Nephron (organoid): Measurements from ENCODE around the gene HOXA3.

Experiments
- H3K27ac Mint-ChIP-seq, 3 experiments: 2 replicates each; pipeline ENCODE4 v1.8.0; 2020; ENCODE audit warnings: mixed read lengths in 3 of 3, mild to moderate bottlenecking in 2 of 3, moderate library complexity in 1 of 3
- H3K27me3 Mint-ChIP-seq: 2 replicates; pipeline ENCODE4 v1.8.0; 2021; ENCODE audit warnings: low read depth, mild to moderate bottlenecking, moderate library complexity, mixed read lengths
- H3K36me3 Mint-ChIP-seq: 2 replicates; pipeline ENCODE4 v1.8.0; 2020; ENCODE audit warnings: low read depth, mixed read lengths
- H3K4me1 Mint-ChIP-seq: 2 replicates; pipeline ENCODE4 v1.8.0; 2020; ENCODE audit warnings: mixed read lengths
- H3K4me3 Mint-ChIP-seq, 3 experiments: 2 replicates each; pipeline ENCODE4 v1.8.0; 2020; ENCODE audit warnings: mild to moderate bottlenecking in 3 of 3, mixed read lengths in 3 of 3, moderate library complexity in 2 of 3
- H3K9me3 Mint-ChIP-seq: 2 replicates; pipeline ENCODE4 v1.8.0; 2020; ENCODE audit warnings: mixed read lengths
- CTCF ChIP-seq, 3 experiments: fragments of 200-600 bp; sonication (generic); IDR thresholded peaks; one replicate each; pipeline ENCODE4 v1.5.0; 2021; ENCODE audit warnings: antibody characterized with exemption in 3 of 3; ENCODE audit not compliant: unreplicated experiment in 3 of 3

The HOXA3 gene

GRCh38 chr7:27154369-27154768, 2.0 kb upstream of the HOXA3 start:
- Mint-ChIP-seq H3K36me3 (peaks cover 34% of the 10 kb centered on the region), H3K9me3 (no peaks in the 10 kb centered on the region), H3K27ac (peak overlapping the region; percentile 97 to 100 (median 99)), H3K4me3 (peak overlapping the region; percentile 95 to 98 (median 96)), H3K27me3 (peaks cover 4% of the 10 kb centered on the region), H3K4me1 (peaks cover 49% of the 10 kb centered on the region)
- no peak for TF ChIP-seq CTCF (IDR thresholded peaks at IDR 0.05; ENCODE audit: unreplicated experiment in 3 of 3)

- H3K4me1 Mint-ChIP-seq, result peaks cover 41% of the 10 kb centered on the region
Observed at GRCh38 chr7:27153526-27153925, 1.1 kb upstream of the HOXA3 start.

GRCh38 chr7:27152816-27153442, 546 bp upstream of the HOXA3 start:
- H3K36me3 Mint-ChIP-seq, result peaks cover 45% of the 10 kb centered on the region
- TF ChIP-seq CTCF (IDR thresholded peaks at IDR 0.05; ENCODE audit: unreplicated experiment in 3 of 3), result no peak
- peak overlapping the region; percentile 97 to 100 (median 99) for H3K27ac Mint-ChIP-seq
- peaks cover 41% of the 10 kb centered on the region for H3K4me1 Mint-ChIP-seq
- peak overlapping the region; percentile 95 to 98 (median 96) for H3K4me3 Mint-ChIP-seq
- H3K9me3 Mint-ChIP-seq, result no peaks in the 10 kb centered on the region
- H3K27me3 Mint-ChIP-seq, result peaks cover 4% of the 10 kb centered on the region

More at GRCh38 chr7:27153526-27153925, 1.1 kb upstream of the HOXA3 start:
- Mint-ChIP-seq H3K36me3 (peaks cover 39% of the 10 kb centered on the region), H3K4me3 (peak overlapping the region; percentile 95 to 98 (median 96)), H3K27me3 (peaks cover 4% of the 10 kb centered on the region), H3K27ac (peak overlapping the region; percentile 97 to 100 (median 99)), H3K9me3 (no peaks in the 10 kb centered on the region)
- no peak for TF ChIP-seq CTCF (IDR thresholded peaks at IDR 0.05; ENCODE audit: unreplicated experiment in 3 of 3)

DNA sequence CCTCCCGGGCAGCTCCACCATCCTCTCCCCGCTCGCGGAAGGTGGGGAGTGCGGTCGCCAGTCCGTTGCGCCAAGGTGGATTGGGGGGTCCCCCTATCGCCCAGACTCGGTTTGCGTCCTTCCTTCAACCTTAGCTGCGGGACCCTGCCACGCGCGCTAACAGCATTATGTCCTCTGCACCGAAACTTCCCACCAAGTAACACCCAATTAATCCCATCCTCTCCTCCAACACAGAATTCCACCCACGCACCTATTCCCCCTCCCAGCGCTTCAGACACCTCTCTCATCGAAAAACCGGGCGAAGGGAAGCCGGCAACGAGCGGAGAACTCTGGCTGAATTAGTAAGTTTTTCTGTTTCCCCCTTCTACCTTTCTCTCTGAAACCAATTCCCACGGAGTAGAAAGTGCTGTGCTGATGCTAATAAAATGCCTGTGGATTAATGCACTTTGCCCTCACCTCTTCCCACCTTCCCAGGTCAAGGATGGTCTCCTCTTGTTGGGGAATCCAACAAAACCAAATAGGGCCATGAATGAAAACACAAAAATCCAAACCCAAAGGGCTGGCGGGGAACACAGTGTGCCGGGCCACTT, 947 bp downstream of the HOXA3 start:
- Mint-ChIP-seq H3K9me3 (no peaks in the 10 kb centered on the region), H3K4me1 (peaks cover 48% of the 10 kb centered on the region), H3K27me3 (peaks cover 3% of the 10 kb centered on the region), H3K36me3 (peaks cover 55% of the 10 kb centered on the region), H3K4me3 (peak overlapping the region; percentile 95 to 98 (median 96)), H3K27ac (peak overlapping the region; percentile 97 to 100 (median 99))
- TF ChIP-seq CTCF (IDR thresholded peaks at IDR 0.05; ENCODE audit: unreplicated experiment in 3 of 3), result no peak

- no peaks in the 10 kb centered on the region for H3K9me3 Mint-ChIP-seq
Observed at GRCh38 chr7:27150568-27151340, 1.6 kb downstream of the HOXA3 start.

More at GRCh38 chr7:27150568-27151340, 1.6 kb downstream of the HOXA3 start:
- H3K4me1 Mint-ChIP-seq, result peaks cover 54% of the 10 kb centered on the region
- TF ChIP-seq CTCF (IDR thresholded peaks at IDR 0.05; ENCODE audit: unreplicated experiment in 3 of 3), result peak; percentile 88 to 96 (median 94)
- peak overlapping the region; percentile 97 to 100 (median 99) for H3K27ac Mint-ChIP-seq
- peaks cover 62% of the 10 kb centered on the region for H3K36me3 Mint-ChIP-seq
- H3K27me3 Mint-ChIP-seq, result no peaks in the 10 kb centered on the region
- H3K4me3 Mint-ChIP-seq, result peak overlapping the region; percentile 95 to 98 (median 96)
